ENCODE data around the gene PNMA1.

DNA sequence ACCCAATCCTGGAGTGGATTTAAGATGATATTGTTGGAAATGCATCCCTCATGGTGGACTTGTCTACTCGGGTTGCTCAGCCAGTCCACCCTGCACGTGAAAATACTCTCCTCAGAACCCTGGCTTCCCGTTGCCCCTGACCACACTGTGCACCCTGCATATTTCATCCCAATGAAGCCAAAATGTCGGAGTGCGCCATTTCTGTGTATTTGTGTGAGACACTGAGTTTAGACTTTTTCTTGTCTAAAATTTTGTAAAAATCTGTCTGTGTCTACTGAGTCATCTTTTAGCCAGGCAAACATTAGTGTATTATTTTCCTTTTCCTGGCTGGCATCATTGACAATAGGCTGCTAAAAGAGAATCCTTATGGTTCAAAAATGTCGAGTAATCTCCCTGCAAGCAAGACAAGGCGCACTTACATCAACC is 485 bp upstream of the PNMA1 start:
- no peak for TF ChIP-seq POLR2A (IDR thresholded peaks at IDR 0.05)
- TF ChIP-seq, protein P1, sequence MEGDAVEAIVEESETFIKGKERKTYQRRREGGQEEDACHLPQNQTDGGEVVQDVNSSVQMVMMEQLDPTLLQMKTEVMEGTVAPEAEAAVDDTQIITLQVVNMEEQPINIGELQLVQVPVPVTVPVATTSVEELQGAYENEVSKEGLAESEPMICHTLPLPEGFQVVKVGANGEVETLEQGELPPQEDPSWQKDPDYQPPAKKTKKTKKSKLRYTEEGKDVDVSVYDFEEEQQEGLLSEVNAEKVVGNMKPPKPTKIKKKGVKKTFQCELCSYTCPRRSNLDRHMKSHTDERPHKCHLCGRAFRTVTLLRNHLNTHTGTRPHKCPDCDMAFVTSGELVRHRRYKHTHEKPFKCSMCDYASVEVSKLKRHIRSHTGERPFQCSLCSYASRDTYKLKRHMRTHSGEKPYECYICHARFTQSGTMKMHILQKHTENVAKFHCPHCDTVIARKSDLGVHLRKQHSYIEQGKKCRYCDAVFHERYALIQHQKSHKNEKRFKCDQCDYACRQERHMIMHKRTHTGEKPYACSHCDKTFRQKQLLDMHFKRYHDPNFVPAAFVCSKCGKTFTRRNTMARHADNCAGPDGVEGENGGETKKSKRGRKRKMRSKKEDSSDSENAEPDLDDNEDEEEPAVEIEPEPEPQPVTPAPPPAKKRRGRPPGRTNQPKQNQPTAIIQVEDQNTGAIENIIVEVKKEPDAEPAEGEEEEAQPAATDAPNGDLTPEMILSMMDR (IDR thresholded peaks at IDR 0.05): no peak
- TF ChIP-seq EP300 (IDR thresholded peaks at IDR 0.05): no peak
